Measurements from ENCODE around the gene PDE8A.
"Not testable (repeated sequence)": the region's sequence is repeated elsewhere in the genome, so short reads cannot be mapped to it uniquely, and the experiment has no call there.

The PDE8A gene

GRCh38 chr15:85139391-85139790 lies 157.7 kb downstream of the PDE8A start:
- DNase-seq: no peak

- DNase-seq: peak; percentile 14
Observed at GRCh38 chr15:85141726-85142125, 160.1 kb downstream of the PDE8A start.

GRCh38 chr15:85142312-85142711 lies 160.7 kb downstream of the PDE8A start:
- peak; percentile 64 for DNase-seq

- DNase-seq: no peak
Observed at GRCh38 chr15:85149465-85150129, 167.9 kb downstream of the PDE8A start.

GRCh38 chr15:85150130-85150480 lies 168.4 kb downstream of the PDE8A start:
- no peak for DNase-seq

GRCh38 chr15:85151145-85151544 lies 169.5 kb downstream of the PDE8A start:
- no peak for DNase-seq

- DNase-seq: no peak
Observed at GRCh38 chr15:85151861-85152260, 170.2 kb downstream of the PDE8A start.

GRCh38 chr15:85154061-85154460 lies 172.4 kb downstream of the PDE8A start:
- DNase-seq: no peak

- DNase-seq: no peak
Observed at GRCh38 chr15:85155360-85155759, 173.7 kb downstream of the PDE8A start.

GRCh38 chr15:85155857-85156256 lies 174.2 kb downstream of the PDE8A start:
- DNase-seq: no peak

GRCh38 chr15:85157344-85157743 lies 175.7 kb downstream of the PDE8A start:
- no peak for DNase-seq

- DNase-seq: no peak
Observed at GRCh38 chr15:85162237-85162636, 180.6 kb downstream of the PDE8A start.

- DNase-seq: no peak
Observed at GRCh38 chr15:85164841-85165466, 183.3 kb downstream of the PDE8A start.

- DNase-seq: no peak
Observed at GRCh38 chr15:85167568-85167967, 185.9 kb downstream of the PDE8A start.

- no peak for DNase-seq
Observed at GRCh38 chr15:85168642-85169173, 187.1 kb downstream of the PDE8A start.

- no peak for DNase-seq
Observed at GRCh38 chr15:85171736-85172135, 190.1 kb downstream of the PDE8A start.

- DNase-seq: no peak
Observed at GRCh38 chr15:85172846-85173490, 191.3 kb downstream of the PDE8A start.

- DNase-seq: not testable (repeated sequence)
Observed at GRCh38 chr15:85173630-85174029, 192.0 kb downstream of the PDE8A start.

GRCh38 chr15:85174521-85174920 lies 192.9 kb downstream of the PDE8A start:
- DNase-seq: no peak

GRCh38 chr15:85177042-85177515 lies 195.4 kb downstream of the PDE8A start:
- peak; percentile 55 for DNase-seq

GRCh38 chr15:85178308-85178707 lies 196.7 kb downstream of the PDE8A start:
- no peak for DNase-seq

GRCh38 chr15:85179700-85180099 lies 198.0 kb downstream of the PDE8A start:
- no peak for DNase-seq

- DNase-seq: not testable (repeated sequence)
Observed at GRCh38 chr15:85185350-85185749, 203.7 kb downstream of the PDE8A start.

GRCh38 chr15:85188171-85188577 lies 206.5 kb downstream of the PDE8A start:
- DNase-seq: not testable (repeated sequence)

Data from fibroblast of skin of right biceps (primary cell).